Suprapubic skin (tissue), 4 donors: ENCODE measurements around the gene LLGL1. TPM values are rescaled to one million over a fixed set of nuclear protein-coding genes. Genes with fewer than 3 reads are reported as not detected.

Source experiments
- DNase-seq, 2 donors: peaks; one replicate each; pipeline ENCODE4 v3.0.0-alpha.2; 2019; ENCODE audit warnings: low spot score in 2 of 2
- H3K27ac ChIP-seq: fragments of 200-600 bp; sonication (generic); one replicate; pipeline ENCODE4 v1.5.1; 2019
- H3K27me3 ChIP-seq: fragments of 200-600 bp; sonication (generic); one replicate; pipeline ENCODE4 v1.5.1; 2019
- H3K36me3 ChIP-seq: fragments of 200-600 bp; sonication (generic); one replicate; pipeline ENCODE4 v1.5.1; 2019
- H3K4me1 ChIP-seq: fragments of 200-600 bp; sonication (generic); one replicate; pipeline ENCODE4 v1.5.1; 2019
- H3K4me3 ChIP-seq: fragments of 200-600 bp; sonication (generic); one replicate; pipeline ENCODE4 v1.5.1; 2019; ENCODE audit warnings: mild to moderate bottlenecking
- H3K9me3 ChIP-seq: fragments of 200-600 bp; sonication (generic); one replicate; pipeline ENCODE4 v1.5.1; 2019
- CTCF ChIP-seq, 2 donors: fragments of 200-600 bp in 1 of 2; fragments of 450-650 bp in 1 of 2; sonication (generic) in 1 of 2; IDR thresholded peaks; one replicate each; pipeline ENCODE4 v1.5.1; 2016 to 2019; ENCODE audit warnings: antibody characterized with exemption in 2 of 2, mild to moderate bottlenecking in 1 of 2, moderate library complexity in 1 of 2
- EP300 ChIP-seq: sonication (generic); formaldehyde crosslinking; IDR thresholded peaks from one replicate; pipeline ENCODE4 v1.6.1; 2017; ENCODE audit warnings: antibody characterized with exemption
- POLR2A ChIP-seq, 2 donors: fragments of 450-650 bp; IDR thresholded peaks; one replicate each; pipeline ENCODE4 v1.6.1; 2017; ENCODE audit warnings: antibody characterized with exemption in 2 of 2, mild to moderate bottlenecking in 2 of 2, moderate library complexity in 2 of 2
- POLR2AphosphoS5 ChIP-seq, 3 donors: sonication (generic); formaldehyde crosslinking; IDR thresholded peaks; one replicate each; pipeline ENCODE4 v1.6.1; 2017; ENCODE audit warnings: antibody characterized with exemption in 3 of 3
- WGBS: methylation state at CpG from one replicate; pipeline ENCODE4 v1.1.5; 2018; 5-methylcytosine and 5-hydroxymethylcytosine counted together
- total RNA-seq, 4 donors: library from RNA; depleted of rRNA; stranded (reverse); fragments of >200 nt; gene quantifications; one replicate each; pipeline ENCODE4 v1.1.0, GENCODE V29; 2016

Gene LLGL1
- total RNA-seq, 4 donors from 2014 or later: 27.7 to 37.1 (median 32.8) TPM

GRCh38 chr17:18241229-18241871 is 15.9 kb downstream of the LLGL1 start:
- no peaks in the 10 kb centered on the region for H3K27me3 ChIP-seq
- no peaks in the 10 kb centered on the region for H3K9me3 ChIP-seq
- DNase-seq: no peak
- no peak overlapping the region for H3K4me3 ChIP-seq
- 91% methylated on average over 22 of the region's 28 CpGs for WGBS
- TF ChIP-seq POLR2A (IDR thresholded peaks at IDR 0.05) (no peak), EP300 (no peak), CTCF (IDR thresholded peaks at IDR 0.05) (no peak), POLR2AphosphoS5 (IDR thresholded peaks at IDR 0.05) (no peak)
- H3K27ac ChIP-seq: no peak overlapping the region
- peaks cover 8% of the 10 kb centered on the region for H3K4me1 ChIP-seq
- peaks cover 86% of the 10 kb centered on the region for H3K36me3 ChIP-seq

DNA sequence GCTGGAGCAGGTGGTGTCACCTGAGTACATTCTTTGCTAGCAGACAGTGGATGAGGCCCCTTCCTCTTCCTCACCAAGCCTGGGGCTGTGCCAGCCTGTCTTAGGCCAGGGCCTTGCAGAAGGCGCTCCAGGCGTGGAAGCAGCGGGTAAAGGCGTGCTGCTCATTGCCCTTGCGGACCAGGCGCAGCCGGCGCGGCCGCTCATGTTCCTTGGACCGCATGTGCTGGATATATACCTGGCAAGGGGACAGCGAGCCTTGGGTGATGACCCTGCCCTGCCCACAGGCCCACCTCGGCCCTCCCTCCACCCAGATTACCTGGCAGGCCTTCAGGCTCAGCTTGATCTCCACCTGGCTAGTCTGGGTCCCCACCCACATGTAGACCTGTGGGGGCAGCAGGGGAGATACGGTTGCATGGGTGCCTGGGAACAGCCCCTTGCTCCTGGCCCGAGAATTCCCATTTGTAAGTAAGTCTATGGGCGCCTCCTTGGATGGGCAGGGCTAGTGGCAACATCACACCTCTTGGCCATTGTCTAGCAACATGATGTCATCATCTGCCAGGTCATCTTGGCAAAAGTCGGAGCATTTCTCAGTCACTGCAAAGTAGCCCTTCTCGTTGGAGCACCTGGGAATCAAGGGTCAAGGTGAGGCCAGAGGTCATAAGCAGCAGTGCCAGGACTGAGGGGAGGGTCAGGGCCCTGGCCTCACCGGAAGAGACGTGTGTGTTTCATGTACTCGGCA is 19.8 kb downstream of the LLGL1 start:
- peaks cover 84% of the 10 kb centered on the region for H3K36me3 ChIP-seq
- WGBS: 86% methylated on average over 15 of the region's 21 CpGs
- no peaks in the 10 kb centered on the region for H3K27me3 ChIP-seq
- H3K9me3 ChIP-seq: no peaks in the 10 kb centered on the region
- no peak for DNase-seq
- H3K4me3 ChIP-seq: no peak overlapping the region
- peaks cover 35% of the 10 kb centered on the region for H3K4me1 ChIP-seq
- H3K27ac ChIP-seq: no peak overlapping the region
- TF ChIP-seq POLR2AphosphoS5 (IDR thresholded peaks at IDR 0.05): no peak
- no peak for TF ChIP-seq CTCF (IDR thresholded peaks at IDR 0.05)
- TF ChIP-seq EP300: no peak
- no peak for TF ChIP-seq POLR2A (IDR thresholded peaks at IDR 0.05)

- DNase-seq: no peak
- peak overlapping the region; percentile 33 for H3K4me3 ChIP-seq
- H3K36me3 ChIP-seq: peaks cover 84% of the 10 kb centered on the region
- peaks cover 43% of the 10 kb centered on the region for H3K4me1 ChIP-seq
- peak overlapping the region; percentile 3 for H3K27ac ChIP-seq
- no peaks in the 10 kb centered on the region for H3K9me3 ChIP-seq
- TF ChIP-seq POLR2AphosphoS5 (IDR thresholded peaks at IDR 0.05) (no peak), POLR2A (IDR thresholded peaks at IDR 0.05) (no peak), CTCF (IDR thresholded peaks at IDR 0.05) (no peak), EP300 (no peak)
- WGBS: 71% methylated on average over 9 of the region's 24 CpGs
- H3K27me3 ChIP-seq: no peaks in the 10 kb centered on the region
Observed at GRCh38 chr17:18246109-18246725, 20.8 kb downstream of the LLGL1 start.

DNA sequence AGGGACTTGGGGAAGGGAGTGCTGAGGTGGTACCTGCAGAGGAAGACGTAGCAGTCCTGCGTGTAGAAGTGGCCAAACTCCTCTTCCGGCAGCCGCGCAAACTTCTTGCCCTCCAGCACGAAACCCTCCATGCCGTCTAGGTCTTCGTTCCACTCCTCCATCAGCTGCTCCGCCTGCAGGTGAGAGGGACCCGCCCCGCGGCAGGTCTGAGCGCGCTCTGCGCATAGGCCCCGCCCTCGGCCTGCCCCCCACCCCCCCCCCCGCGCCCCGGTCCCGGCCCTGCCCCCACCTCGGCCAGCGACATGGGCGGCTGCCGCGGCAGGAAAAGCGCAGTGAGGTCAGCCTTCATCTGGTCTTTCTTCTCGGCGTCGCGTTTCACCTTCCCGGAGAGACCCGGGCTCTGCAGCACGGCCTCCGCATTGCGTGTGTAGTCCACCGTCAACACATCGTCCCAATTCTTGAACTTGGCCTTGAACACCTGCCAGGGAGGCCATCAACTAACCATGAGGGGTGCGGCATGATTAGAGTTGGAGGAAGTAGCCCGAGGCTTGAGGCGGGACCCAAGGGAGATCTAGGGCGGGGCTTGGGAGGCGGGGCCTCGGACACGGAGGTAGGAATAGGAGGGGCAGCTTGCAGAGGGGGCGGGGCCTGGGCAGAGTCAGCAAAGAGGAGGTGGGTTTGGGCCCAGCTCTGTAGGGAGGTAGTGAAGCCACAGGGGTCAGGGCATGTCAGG is 21.6 kb downstream of the LLGL1 start:
- Histone ChIP-seq H3K4me1 (peaks cover 43% of the 10 kb centered on the region), H3K4me3 (peak overlapping the region; percentile 33), H3K27ac (peak overlapping the region; percentile 43), H3K9me3 (no peaks in the 10 kb centered on the region), H3K27me3 (no peaks in the 10 kb centered on the region), H3K36me3 (peaks cover 84% of the 10 kb centered on the region)
- no peak for TF ChIP-seq CTCF (IDR thresholded peaks at IDR 0.05)
- no peak for TF ChIP-seq EP300
- TF ChIP-seq POLR2A (IDR thresholded peaks at IDR 0.05): no peak
- TF ChIP-seq POLR2AphosphoS5 (IDR thresholded peaks at IDR 0.05): no peak
- peak in 1 of 2 donors; percentile 87 for DNase-seq
- WGBS: 27% methylated on average over 14 of the region's 46 CpGs
